Left renal cortex interstitium (tissue), 4 donors: ENCODE results near the gene SELENOI. TPM values are rescaled to one million over a fixed set of nuclear protein-coding genes. Genes with fewer than 3 reads are reported as not detected.

Source experiments
- DNase-seq, 4 donors: peaks; one replicate each; pipeline ENCODE4 v3.0.0-alpha.2; 2013; ENCODE audit warnings: low read depth in 4 of 4, low spot score in 2 of 4, missing footprints in 1 of 4
- polyA plus RNA-seq, 4 donors: library from polyadenylated mRNA; unstranded; fragments of 120-200 nt; gene quantifications; one replicate each; pipeline ENCODE4 v1.2.1, GENCODE V29; 2013; ENCODE audit not compliant: insufficient read length in 4 of 4

The SELENOI gene
- polyA plus RNA-seq, 4 donors, result 18.4 to 27.2 (median 21.0) TPM

DNA sequence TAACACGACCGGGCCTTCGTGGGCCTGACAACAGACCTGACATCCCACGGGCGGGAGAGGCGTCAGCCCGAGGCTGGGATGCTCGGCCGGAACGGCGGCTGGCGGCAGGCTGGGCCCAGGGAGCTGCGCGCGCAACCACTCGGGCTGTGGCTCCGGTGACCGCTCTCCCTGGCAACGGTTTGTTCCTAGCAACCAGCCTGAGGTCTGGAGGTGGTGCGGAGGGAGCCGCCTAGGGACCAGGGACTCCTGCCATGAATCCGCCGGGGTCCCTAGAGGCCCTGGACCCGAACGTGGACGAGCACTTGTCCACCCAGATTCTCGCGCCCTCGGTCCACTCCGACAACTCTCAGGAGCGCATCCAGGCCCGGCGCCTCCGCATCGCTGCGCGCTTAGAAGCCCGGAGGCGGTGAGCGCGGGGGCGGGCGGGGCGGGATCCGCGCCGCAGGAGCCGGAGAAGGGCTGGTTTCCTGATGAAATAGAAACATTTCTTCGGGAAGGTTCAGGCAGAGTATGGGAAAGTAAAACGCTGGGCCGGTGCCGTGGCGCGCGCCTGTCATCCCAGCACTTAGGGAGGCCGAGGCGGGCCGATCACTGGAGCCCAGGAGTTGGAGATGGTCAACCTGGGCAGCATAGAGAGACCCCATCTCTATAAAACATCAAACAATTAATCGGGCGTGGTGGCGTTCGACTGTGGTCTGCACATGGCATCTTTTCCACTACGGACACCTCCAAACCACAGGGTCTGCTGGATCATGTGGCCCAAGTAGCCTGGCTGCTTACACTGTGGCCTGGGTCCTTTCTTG is 56.0 kb downstream of the SELENOI start, which contains the start of gene DRC1:
Gene DRC1 (plus strand): TSS at position 182 of the 803 bp plus-strand sequence. CDS start 70 bp downstream, at position 252.
- DNase-seq, result peak; percentile 55 to 79 (median 76)

- DNase-seq, result no peak
Observed at GRCh38 chr2:26407526-26407925, 61.6 kb downstream of the SELENOI start.

GRCh38 chr2:26409785-26410184 is 63.8 kb downstream of the SELENOI start:
- DNase-seq, result no peak

GRCh38 chr2:26410764-26411243 is 64.9 kb downstream of the SELENOI start:
- DNase-seq, result no peak

- DNase-seq, result no peak
Observed at GRCh38 chr2:26411419-26411818, 65.5 kb downstream of the SELENOI start.

- DNase-seq, result no peak
Observed at GRCh38 chr2:26412091-26412673, 66.2 kb downstream of the SELENOI start.

GRCh38 chr2:26414311-26414710 is 68.4 kb downstream of the SELENOI start:
- DNase-seq, result no peak

GRCh38 chr2:26421961-26422360 is 76.0 kb downstream of the SELENOI start:
- DNase-seq, result no peak

DNA sequence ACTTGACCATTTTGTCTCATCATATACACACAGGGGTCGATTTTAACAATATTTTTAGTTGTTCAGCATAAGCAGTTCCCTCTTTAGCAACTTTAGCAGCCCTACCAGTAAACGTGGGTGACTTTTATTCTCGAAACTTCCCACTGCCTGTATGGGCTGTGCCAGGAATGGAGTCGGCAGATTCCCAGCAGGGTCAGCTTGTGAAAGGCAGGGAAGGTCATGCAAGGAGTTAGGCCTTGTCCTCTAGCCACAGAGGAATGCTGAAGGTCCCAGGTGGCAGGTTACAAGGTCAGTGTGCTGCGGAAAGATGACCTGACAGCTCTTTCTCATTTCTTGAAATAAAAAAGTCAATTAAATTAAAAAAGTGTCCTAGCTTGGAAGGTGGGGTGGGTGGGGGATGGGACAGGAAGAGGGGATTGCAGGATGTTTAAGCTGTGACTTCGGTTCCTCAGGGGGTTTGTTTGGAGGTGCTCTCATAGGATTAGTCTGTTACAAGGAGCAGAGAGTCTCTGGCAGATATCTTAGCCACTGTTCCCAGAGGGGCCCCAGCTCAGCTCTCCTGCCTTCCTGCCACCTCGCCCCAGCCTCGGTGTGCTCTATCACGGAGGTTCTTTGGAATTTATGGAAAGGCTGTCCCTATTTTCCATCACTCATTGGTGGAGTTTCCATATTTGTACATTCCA is 77.1 kb downstream of the SELENOI start:
- DNase-seq, result no peak

GRCh38 chr2:26423750-26424149 is 77.8 kb downstream of the SELENOI start:
- no peak for DNase-seq

DNA sequence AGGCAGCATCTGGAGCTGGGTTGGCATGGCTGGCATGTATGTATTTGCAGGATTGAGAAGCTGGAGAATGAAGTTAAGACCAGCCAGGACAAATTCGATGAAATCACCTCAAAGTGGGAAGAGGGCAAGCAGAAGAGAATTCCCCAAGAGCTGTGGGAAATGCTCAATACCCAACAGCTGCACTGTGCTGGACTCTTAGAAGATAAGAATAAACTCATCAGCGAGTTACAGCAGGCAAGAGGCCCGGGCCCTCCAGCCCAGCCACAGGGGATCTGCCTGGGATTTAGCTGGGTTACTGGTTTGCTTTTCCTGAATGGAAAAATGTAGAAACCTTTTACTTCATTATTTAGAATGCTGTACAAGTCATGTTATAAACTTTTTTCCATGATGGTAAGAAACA is 78.3 kb downstream of the SELENOI start:
- no peak for DNase-seq

GRCh38 chr2:26428846-26429245 is 82.9 kb downstream of the SELENOI start:
- DNase-seq, result no peak

- DNase-seq, result no peak
Observed at GRCh38 chr2:26429779-26430578, 84.0 kb downstream of the SELENOI start.

DNA sequence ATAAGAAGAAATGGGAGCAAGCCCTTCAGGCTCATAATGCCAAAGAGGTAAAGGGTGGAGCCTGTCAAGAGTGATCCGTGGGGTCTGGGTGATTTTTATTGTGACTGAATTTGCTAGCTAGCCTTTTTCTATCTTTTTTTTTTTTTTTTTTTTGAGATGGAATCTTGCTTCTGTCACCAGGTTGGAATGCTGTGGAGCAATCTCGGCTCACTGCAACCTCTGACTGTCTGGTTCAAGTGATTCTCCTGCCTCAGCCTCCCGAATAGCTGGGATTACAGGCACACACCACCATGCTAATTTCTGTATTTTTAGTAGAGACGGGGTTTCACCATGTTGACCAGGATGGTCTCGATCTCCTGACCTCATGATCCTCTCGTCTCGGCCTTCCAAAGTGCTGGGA is 84.9 kb downstream of the SELENOI start:
- DNase-seq, result no peak

- no peak for DNase-seq
Observed at GRCh38 chr2:26432363-26432762, 86.4 kb downstream of the SELENOI start.

DNA sequence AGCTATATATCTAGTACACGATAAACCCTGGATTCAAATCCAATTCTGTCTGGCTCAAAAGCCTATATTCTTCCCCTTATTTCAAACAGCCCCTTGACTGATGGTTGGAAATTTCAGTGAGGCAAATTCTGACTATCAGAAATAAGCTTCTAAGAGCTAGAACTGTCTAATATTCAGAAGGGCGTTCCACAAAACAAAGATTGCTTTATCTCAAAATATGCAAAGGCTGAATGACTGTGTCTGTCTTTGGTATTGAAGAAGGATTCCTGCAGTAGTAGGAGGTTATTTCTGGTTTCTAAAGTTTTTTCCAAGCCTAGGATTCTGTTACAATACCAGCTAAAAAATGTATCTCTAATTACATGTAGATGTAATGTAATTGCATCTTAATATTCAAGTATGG is 86.9 kb downstream of the SELENOI start:
- DNase-seq, result no peak

GRCh38 chr2:26435106-26435505 is 89.2 kb downstream of the SELENOI start:
- DNase-seq, result no peak

GRCh38 chr2:26438526-26438925 is 92.6 kb downstream of the SELENOI start:
- DNase-seq, result no peak

DNA sequence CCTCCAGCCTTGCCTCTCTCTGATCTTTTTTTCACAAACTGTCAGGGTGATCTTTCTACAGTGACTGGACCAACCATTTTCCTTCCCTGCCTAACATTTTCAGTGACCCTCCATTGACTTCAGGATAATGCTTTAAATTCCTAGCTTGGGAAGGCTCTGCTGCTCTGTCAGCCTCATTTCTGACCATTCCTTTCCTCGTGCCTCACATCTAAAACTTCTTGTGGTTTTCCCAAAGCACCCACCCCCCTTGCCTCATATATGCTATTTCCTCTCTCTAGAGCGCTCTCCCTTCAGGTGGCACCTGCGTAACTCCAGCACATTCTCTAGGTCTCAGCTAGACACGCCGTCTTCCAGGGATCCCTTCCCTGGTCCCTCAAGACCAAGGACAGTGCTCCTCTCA is 93.0 kb downstream of the SELENOI start:
- DNase-seq, result no peak

- DNase-seq, result no peak
Observed at GRCh38 chr2:26442301-26442700, 96.4 kb downstream of the SELENOI start.

GRCh38 chr2:26442707-26443106 is 96.8 kb downstream of the SELENOI start:
- no peak for DNase-seq
